ENCODE data around the gene SSU72.

GRCh38 chr1:1612104-1612400 lies 37.4 kb upstream of the SSU72 start:
- TF ChIP-seq CTCF (IDR thresholded peaks at IDR 0.05; ENCODE audit: insufficient read depth, low read length), result no peak
- no peak for TF ChIP-seq POLR2AphosphoS5 (IDR thresholded peaks at IDR 0.05; ENCODE audit: low read depth)
- TF ChIP-seq, protein P1, sequence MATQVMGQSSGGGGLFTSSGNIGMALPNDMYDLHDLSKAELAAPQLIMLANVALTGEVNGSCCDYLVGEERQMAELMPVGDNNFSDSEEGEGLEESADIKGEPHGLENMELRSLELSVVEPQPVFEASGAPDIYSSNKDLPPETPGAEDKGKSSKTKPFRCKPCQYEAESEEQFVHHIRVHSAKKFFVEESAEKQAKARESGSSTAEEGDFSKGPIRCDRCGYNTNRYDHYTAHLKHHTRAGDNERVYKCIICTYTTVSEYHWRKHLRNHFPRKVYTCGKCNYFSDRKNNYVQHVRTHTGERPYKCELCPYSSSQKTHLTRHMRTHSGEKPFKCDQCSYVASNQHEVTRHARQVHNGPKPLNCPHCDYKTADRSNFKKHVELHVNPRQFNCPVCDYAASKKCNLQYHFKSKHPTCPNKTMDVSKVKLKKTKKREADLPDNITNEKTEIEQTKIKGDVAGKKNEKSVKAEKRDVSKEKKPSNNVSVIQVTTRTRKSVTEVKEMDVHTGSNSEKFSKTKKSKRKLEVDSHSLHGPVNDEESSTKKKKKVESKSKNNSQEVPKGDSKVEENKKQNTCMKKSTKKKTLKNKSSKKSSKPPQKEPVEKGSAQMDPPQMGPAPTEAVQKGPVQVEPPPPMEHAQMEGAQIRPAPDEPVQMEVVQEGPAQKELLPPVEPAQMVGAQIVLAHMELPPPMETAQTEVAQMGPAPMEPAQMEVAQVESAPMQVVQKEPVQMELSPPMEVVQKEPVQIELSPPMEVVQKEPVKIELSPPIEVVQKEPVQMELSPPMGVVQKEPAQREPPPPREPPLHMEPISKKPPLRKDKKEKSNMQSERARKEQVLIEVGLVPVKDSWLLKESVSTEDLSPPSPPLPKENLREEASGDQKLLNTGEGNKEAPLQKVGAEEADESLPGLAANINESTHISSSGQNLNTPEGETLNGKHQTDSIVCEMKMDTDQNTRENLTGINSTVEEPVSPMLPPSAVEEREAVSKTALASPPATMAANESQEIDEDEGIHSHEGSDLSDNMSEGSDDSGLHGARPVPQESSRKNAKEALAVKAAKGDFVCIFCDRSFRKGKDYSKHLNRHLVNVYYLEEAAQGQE (IDR thresholded peaks at IDR 0.05; ENCODE audit: insufficient replicate concordance, low read depth), result no peak
